SK-N-SH (cell line): ENCODE results near the gene CALML6.
A peak's percentile ranks its signal among the peaks of the same experiment; 100 is the strongest.

ENCODE experiments used
- CHD2 ChIP-seq: fragments of 150-350 bp; IDR thresholded peaks from 2 replicates; pipeline ENCODE4 v1.6.1; 2018; ENCODE audit warnings: low read length; ENCODE audit not compliant: partially characterized antibody
- CTCF ChIP-seq: fragments of 200-600 bp; sonication (generic); IDR thresholded peaks from 2 replicates; pipeline ENCODE4 v1.6.1; 2017; ENCODE audit warnings: antibody characterized with exemption, mild to moderate bottlenecking, moderate library complexity
- ELF1 ChIP-seq: IDR thresholded peaks from 2 replicates; pipeline ENCODE4 v1.4.0; 2012
- EP300 ChIP-seq, 2 experiments: IDR thresholded peaks; 2 replicates each; pipeline versions ENCODE4 v1.4.0 to v1.6.1; 2012; ENCODE audit warnings: borderline replicate concordance in 1 of 2, low read depth in 1 of 2, low read length in 1 of 2
- FOXJ3 ChIP-seq: sonication (generic); formaldehyde crosslinking; IDR thresholded peaks from 2 replicates; pipeline ENCODE4 v1.5.1; 2020; ENCODE audit warnings: mild to moderate bottlenecking, missing genetic modification reagents
- GABPA ChIP-seq: IDR thresholded peaks from 2 replicates; pipeline ENCODE4 v1.4.0; 2012; ENCODE audit warnings: low read depth, mild to moderate bottlenecking
- MXI1 ChIP-seq: IDR thresholded peaks from 2 replicates; pipeline ENCODE4 v1.6.1; 2012; ENCODE audit warnings: mild to moderate bottlenecking, low read depth, low read length, improper control_type of control experiment
- POLR2AphosphoS5 ChIP-seq: IDR thresholded peaks from 2 replicates; pipeline ENCODE4 v1.6.1; 2012; ENCODE audit warnings: low read depth, low read length
- RAD21 ChIP-seq: IDR thresholded peaks from 2 replicates; pipeline ENCODE4 v1.6.1; 2012; ENCODE audit warnings: mild to moderate bottlenecking, low read length
- RFX5 ChIP-seq: IDR thresholded peaks from 2 replicates; pipeline ENCODE4 v1.6.1; 2012; ENCODE audit warnings: mild to moderate bottlenecking, improper control_type of control experiment, low read length
- TAF1 ChIP-seq: IDR thresholded peaks from 2 replicates; pipeline ENCODE4 v1.6.1; 2012; ENCODE audit warnings: low read depth, mild to moderate bottlenecking, low read length, moderate library complexity, borderline replicate concordance
- TEAD4 ChIP-seq: IDR thresholded peaks from 2 replicates; pipeline ENCODE4 v1.4.0; 2012; ENCODE audit warnings: mild to moderate bottlenecking, borderline replicate concordance; ENCODE audit not compliant: insufficient read depth
- YY1 ChIP-seq: IDR thresholded peaks from 2 replicates; pipeline ENCODE4 v1.4.0; 2012; ENCODE audit warnings: low read depth, mild to moderate bottlenecking
- TF ChIP-seq, protein P1 (sequence below): IDR thresholded peaks from 2 replicates; pipeline ENCODE4; 2012

GRCh38 chr1:1906185-1907097, 8.6 kb upstream of the CALML6 start:
- peak; percentile 79 for TF ChIP-seq CTCF
- TF ChIP-seq MXI1: peak; percentile 90; the same call in 1 of the 2 replicates
- TF ChIP-seq CHD2: peak; percentile 57
- no peak for TF ChIP-seq TAF1
- TF ChIP-seq, protein P1, sequence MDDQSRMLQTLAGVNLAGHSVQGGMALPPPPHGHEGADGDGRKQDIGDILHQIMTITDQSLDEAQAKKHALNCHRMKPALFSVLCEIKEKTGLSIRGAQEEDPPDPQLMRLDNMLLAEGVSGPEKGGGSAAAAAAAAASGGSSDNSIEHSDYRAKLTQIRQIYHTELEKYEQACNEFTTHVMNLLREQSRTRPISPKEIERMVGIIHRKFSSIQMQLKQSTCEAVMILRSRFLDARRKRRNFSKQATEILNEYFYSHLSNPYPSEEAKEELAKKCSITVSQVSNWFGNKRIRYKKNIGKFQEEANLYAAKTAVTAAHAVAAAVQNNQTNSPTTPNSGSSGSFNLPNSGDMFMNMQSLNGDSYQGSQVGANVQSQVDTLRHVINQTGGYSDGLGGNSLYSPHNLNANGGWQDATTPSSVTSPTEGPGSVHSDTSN: no peak
- TF ChIP-seq ELF1: no peak
- no peak for TF ChIP-seq POLR2AphosphoS5
- TF ChIP-seq RAD21: peak; percentile 99
- TF ChIP-seq EP300 (IDR thresholded peaks at IDR 0.05; ENCODE audit: borderline replicate concordance in 1 of 2, low read depth in 1 of 2, low read length in 1 of 2): no peak
- no peak for TF ChIP-seq RFX5
- TF ChIP-seq TEAD4: no peak
- TF ChIP-seq FOXJ3 (CRISPR knock-in tag): no peak
- no peak for TF ChIP-seq GABPA
- TF ChIP-seq YY1: no peak
